OCI-LY3 (cell line): ENCODE measurements around the gene WDR59.

Source experiments
- H2AFZ ChIP-seq: fragments of 200-600, 300-600 bp; shearing (Covaris generic); 2 replicates; pipeline ENCODE4 v1.6.0; 2014; ENCODE audit warnings: antibody characterized with exemption, low read depth, low read length
- H3K27ac ChIP-seq: fragments of 200-600, 300-600 bp; sonication (generic); 2 replicates; pipeline ENCODE4 v1.5.1; 2014; ENCODE audit warnings: mild to moderate bottlenecking, low read length, moderate library complexity, mixed read lengths
- H3K27me3 ChIP-seq: fragments of 200-600, 300-600 bp; sonication (generic); 2 replicates; pipeline ENCODE4 v1.6.1; 2014; ENCODE audit warnings: low read depth, low read length, mixed read lengths
- H3K36me3 ChIP-seq: fragments of 200-600, 300-600 bp; sonication (generic); replicated peaks from 2 replicates; pipeline ENCODE3; 2014; ENCODE audit warnings: low read depth, low read length, mixed read lengths
- H3K4me1 ChIP-seq: fragments of 300-600, 200-600 bp; sonication (generic); 2 replicates; pipeline ENCODE4 v1.6.1; 2014; ENCODE audit warnings: low read length, mixed read lengths
- H3K4me2 ChIP-seq: fragments of 200-600, 300-600 bp; sonication (generic); 2 replicates; pipeline ENCODE4 v1.6.1; 2014; ENCODE audit warnings: low read length, mixed read lengths
- H3K4me3 ChIP-seq: fragments of 300-600, 200-600 bp; sonication (generic); 2 replicates; pipeline ENCODE4 v1.5.1; 2014; ENCODE audit warnings: antibody characterized with exemption, mild to moderate bottlenecking, low read length, moderate library complexity
- H3K79me2 ChIP-seq: fragments of 300-600, 200-600 bp; shearing (Covaris generic); 2 replicates; pipeline ENCODE4 v1.6.1; 2014; ENCODE audit warnings: mild to moderate bottlenecking, low read length, mixed read lengths
- H3K9ac ChIP-seq: fragments of 300-600, 200-600 bp; shearing (Covaris generic); 2 replicates; pipeline ENCODE4 v1.6.0; 2014; ENCODE audit warnings: mild to moderate bottlenecking, low read length, moderate library complexity
- H3K9me3 ChIP-seq: fragments of 200-600, 300-600 bp; shearing (Covaris generic); 2 replicates; pipeline ENCODE4 v1.6.1; 2014; ENCODE audit warnings: low read length, mixed read lengths; ENCODE audit not compliant: insufficient read depth
- H4K20me1 ChIP-seq: fragments of 200-600, 300-600 bp; sonication (generic); 2 replicates; pipeline ENCODE4 v1.6.1; 2016; ENCODE audit warnings: low read length, mixed read lengths; ENCODE audit not compliant: insufficient read depth
- EZH2phosphoT487 ChIP-seq: fragments of 200-600 bp; shearing (Covaris generic); IDR thresholded peaks from 2 replicates; pipeline ENCODE4 v1.6.1; 2018; ENCODE audit warnings: antibody characterized with exemption, mixed run types, low read depth
- TF ChIP-seq, protein P1 (sequence below): fragments of 200-600, 300-600 bp; sonication (generic); IDR thresholded peaks from 2 replicates; pipeline ENCODE4 v1.5.1; 2014; ENCODE audit warnings: antibody characterized with exemption, low read length, low read depth

The WDR59 gene

DNA sequence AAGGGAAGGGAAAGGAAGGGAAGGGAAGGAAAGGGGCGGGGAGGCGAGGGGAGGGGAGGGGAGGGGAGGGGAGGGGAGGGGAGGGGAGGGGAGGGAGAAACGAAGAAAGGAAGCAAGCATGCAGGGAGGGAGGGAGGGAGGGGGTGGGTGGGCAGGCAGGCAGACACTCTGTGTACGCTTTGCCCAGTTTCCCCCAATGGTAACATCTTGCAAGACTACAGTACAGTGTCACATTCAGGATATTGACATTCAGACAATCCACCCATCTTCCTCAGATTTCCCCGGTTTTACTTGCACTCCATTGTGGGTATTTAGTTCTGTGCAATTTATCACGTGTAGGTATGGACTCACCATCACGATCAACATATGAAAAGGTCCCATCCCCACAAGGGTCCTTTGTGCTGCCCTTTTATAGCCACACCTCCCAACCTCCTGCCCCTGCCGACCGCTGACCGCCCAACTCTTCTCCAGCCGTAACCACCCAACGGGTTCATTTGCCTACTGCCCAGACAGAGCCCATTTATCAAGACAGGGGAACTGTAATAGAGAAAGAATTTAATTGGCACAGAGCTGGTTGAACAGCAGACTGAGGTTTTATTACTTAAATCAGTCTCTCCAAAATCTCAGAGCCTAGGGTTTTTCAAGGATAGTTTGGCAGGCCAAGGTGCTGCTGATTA is 118.9 kb downstream of the WDR59 start:
- peaks cover 5% of the 10 kb centered on the region; the same call in 1 of the 2 replicates for H3K4me1 ChIP-seq
- H3K27ac ChIP-seq, result no peak overlapping the region
- no peak overlapping the region for H3K9ac ChIP-seq
- no peaks in the 10 kb centered on the region for H3K36me3 ChIP-seq
- TF ChIP-seq, protein P1, sequence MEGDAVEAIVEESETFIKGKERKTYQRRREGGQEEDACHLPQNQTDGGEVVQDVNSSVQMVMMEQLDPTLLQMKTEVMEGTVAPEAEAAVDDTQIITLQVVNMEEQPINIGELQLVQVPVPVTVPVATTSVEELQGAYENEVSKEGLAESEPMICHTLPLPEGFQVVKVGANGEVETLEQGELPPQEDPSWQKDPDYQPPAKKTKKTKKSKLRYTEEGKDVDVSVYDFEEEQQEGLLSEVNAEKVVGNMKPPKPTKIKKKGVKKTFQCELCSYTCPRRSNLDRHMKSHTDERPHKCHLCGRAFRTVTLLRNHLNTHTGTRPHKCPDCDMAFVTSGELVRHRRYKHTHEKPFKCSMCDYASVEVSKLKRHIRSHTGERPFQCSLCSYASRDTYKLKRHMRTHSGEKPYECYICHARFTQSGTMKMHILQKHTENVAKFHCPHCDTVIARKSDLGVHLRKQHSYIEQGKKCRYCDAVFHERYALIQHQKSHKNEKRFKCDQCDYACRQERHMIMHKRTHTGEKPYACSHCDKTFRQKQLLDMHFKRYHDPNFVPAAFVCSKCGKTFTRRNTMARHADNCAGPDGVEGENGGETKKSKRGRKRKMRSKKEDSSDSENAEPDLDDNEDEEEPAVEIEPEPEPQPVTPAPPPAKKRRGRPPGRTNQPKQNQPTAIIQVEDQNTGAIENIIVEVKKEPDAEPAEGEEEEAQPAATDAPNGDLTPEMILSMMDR, result no peak
- TF ChIP-seq EZH2phosphoT487, result no peak
- H3K79me2 ChIP-seq, result no peaks in the 10 kb centered on the region
- H3K4me2 ChIP-seq, result no peak overlapping the region
- no peak overlapping the region for H2AFZ ChIP-seq
- no peaks in the 10 kb centered on the region for H3K9me3 ChIP-seq
- no peaks in the 10 kb centered on the region for H4K20me1 ChIP-seq
- H3K4me3 ChIP-seq, result no peak overlapping the region
- H3K27me3 ChIP-seq, result no peaks in the 10 kb centered on the region

- Histone ChIP-seq H3K9ac (no peak overlapping the region), H4K20me1 (no peaks in the 10 kb centered on the region), H3K27ac (no peak overlapping the region), H2AFZ (peak overlapping the region; percentile 61), H3K4me2 (peak overlapping the region; percentile 45), H3K79me2 (no peaks in the 10 kb centered on the region), H3K9me3 (no peaks in the 10 kb centered on the region), H3K4me3 (peak overlapping the region; percentile 15), H3K27me3 (no peaks in the 10 kb centered on the region), H3K36me3 (no peaks in the 10 kb centered on the region), H3K4me1 (peaks cover 5% of the 10 kb centered on the region; the same call in 1 of the 2 replicates)
- TF ChIP-seq, protein P1, result peak; percentile 94
- TF ChIP-seq EZH2phosphoT487, result no peak
These were observed 122.1 kb downstream of the WDR59 start for GRCh38 chr16:74862743-74863244.

GRCh38 chr16:74852500-74852875 is 132.4 kb downstream of the WDR59 start:
- Histone ChIP-seq H3K4me1 (peaks cover 8% of the 10 kb centered on the region), H2AFZ (no peak overlapping the region), H3K79me2 (no peaks in the 10 kb centered on the region), H3K9me3 (no peaks in the 10 kb centered on the region), H3K9ac (no peak overlapping the region), H4K20me1 (no peaks in the 10 kb centered on the region), H3K4me2 (no peak overlapping the region), H3K27me3 (no peaks in the 10 kb centered on the region), H3K27ac (no peak overlapping the region), H3K4me3 (no peak overlapping the region), H3K36me3 (no peaks in the 10 kb centered on the region)
- no peak for TF ChIP-seq EZH2phosphoT487
- TF ChIP-seq, protein P1, result no peak

GRCh38 chr16:74850027-74850426 is 134.9 kb downstream of the WDR59 start:
- Histone ChIP-seq H2AFZ (no peak overlapping the region; the same call in 1 of the 2 replicates), H4K20me1 (no peaks in the 10 kb centered on the region), H3K27me3 (no peaks in the 10 kb centered on the region), H3K4me2 (no peak overlapping the region), H3K4me1 (peaks cover 20% of the 10 kb centered on the region), H3K9ac (no peak overlapping the region), H3K79me2 (no peaks in the 10 kb centered on the region), H3K9me3 (no peaks in the 10 kb centered on the region), H3K36me3 (no peaks in the 10 kb centered on the region), H3K4me3 (no peak overlapping the region), H3K27ac (no peak overlapping the region)
- no peak for TF ChIP-seq EZH2phosphoT487
